ENCODE results near the gene CPTP.
"Not testable (repeated sequence)": the region's sequence is repeated elsewhere in the genome, so short reads cannot be mapped to it uniquely, and the experiment has no call there.

DNA sequence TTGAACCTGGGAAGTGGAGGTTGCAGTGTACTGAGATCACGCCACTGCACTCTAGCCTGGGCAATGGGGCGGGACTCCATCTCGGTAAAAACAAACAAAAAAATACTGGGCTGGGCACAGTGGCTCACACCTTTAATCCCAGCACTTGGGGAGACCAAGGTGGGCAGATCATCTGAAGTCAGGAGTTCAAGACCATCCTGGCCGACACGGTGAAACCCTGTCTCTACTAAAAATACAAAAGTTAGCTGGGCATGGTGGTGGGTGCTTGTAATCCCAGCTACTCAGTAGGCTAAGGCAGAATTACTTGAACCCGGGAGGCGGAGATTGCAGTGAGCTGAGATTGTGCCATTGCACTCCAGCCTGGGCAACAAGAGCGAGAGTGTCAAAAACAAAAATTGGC, 8.4 kb upstream of the CPTP start:
- TF ChIP-seq, protein P1, sequence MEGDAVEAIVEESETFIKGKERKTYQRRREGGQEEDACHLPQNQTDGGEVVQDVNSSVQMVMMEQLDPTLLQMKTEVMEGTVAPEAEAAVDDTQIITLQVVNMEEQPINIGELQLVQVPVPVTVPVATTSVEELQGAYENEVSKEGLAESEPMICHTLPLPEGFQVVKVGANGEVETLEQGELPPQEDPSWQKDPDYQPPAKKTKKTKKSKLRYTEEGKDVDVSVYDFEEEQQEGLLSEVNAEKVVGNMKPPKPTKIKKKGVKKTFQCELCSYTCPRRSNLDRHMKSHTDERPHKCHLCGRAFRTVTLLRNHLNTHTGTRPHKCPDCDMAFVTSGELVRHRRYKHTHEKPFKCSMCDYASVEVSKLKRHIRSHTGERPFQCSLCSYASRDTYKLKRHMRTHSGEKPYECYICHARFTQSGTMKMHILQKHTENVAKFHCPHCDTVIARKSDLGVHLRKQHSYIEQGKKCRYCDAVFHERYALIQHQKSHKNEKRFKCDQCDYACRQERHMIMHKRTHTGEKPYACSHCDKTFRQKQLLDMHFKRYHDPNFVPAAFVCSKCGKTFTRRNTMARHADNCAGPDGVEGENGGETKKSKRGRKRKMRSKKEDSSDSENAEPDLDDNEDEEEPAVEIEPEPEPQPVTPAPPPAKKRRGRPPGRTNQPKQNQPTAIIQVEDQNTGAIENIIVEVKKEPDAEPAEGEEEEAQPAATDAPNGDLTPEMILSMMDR (IDR thresholded peaks at IDR 0.05), result not testable (repeated sequence)
- not testable (repeated sequence) for TF ChIP-seq POLR2AphosphoS5 (IDR thresholded peaks at IDR 0.05; ENCODE audit: low read depth, low read length)
